Ammon's horn (tissue), 1 donor: ENCODE results near the gene ERVK3-1.
"Not testable (repeated sequence)": the region's sequence is repeated elsewhere in the genome, so short reads cannot be mapped to it uniquely, and the experiment has no call there.

Source experiments
- DNase-seq: peaks from one replicate; pipeline ENCODE4 v3.0.0-alpha.2; 2016; ENCODE audit warnings: low spot score

The ERVK3-1 gene, protein sequence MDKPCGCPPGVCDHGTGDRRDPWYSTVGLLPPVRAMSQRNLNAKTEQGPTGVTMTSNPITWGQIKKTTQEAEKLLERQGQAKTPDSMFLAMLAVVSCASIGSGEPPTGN

DNA sequence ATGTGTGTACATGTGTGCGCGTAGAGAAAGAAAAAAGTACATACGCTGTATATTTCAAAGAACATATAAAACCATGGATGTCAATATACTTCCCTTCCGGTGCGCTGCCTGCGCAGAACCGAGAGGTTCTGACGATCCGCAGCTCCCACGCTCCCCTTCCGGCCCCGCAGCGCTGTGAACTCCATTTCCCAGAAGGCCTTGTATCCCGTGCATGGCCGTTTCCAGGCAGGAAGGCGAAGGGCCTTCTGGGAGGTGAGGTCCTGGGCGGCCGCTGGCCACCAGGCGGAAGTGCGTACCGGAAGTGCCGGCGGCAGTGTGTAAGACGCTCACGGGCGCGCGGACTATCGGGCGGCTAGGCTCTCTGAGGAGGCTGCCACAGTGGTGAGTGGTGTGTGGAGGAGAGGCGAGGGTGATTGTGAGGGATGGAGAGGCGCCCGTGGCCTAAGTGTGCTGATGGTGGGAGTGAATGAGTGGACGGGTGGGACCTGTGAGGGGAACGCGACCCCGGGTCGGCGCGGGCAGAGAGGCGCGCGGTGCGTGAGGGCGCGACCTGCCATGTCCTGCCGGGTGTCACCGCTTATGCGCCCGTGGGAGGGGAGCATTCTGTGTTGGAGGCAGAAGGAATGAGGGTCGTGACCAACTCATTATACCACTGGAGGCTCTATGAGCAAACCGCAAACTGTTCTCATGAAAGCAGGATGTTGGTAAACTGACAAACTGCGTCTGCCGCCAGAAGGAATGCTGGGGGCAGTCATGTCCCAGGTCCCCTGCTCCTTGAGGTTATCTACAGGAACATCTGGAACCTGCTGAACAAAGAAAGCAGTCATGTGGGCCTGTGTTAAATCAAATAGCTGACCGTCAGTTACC, at the start of gene ERVK3-1:
Gene ERVK3-1 (plus strand): TSS at position 313 of the 867 bp plus-strand sequence. CDS start 6,792 bp downstream, outside the sequence.
- DNase-seq, result peak; percentile 99

DNA sequence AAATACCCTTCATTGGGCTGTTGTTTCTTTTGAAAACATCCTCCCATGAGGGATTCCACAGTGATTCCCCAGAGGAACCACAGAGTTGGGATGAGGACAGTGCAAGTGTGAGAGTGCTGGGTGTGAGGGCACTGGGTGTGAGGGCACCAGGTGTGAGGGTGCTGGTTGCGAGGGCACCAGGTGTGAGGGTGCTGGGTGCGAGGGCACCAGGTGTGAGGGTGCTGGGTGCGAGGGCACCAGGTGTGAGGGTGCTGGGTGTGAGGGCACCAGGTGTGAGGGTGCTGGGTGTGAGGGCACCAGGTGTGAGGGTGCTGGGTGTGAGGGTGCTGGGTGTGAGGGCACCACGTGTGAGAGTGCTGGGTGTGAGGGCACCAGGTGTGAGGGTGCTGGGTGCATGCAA, 46.9 kb upstream of the ERVK3-1 start:
- not testable (repeated sequence) for DNase-seq

DNA sequence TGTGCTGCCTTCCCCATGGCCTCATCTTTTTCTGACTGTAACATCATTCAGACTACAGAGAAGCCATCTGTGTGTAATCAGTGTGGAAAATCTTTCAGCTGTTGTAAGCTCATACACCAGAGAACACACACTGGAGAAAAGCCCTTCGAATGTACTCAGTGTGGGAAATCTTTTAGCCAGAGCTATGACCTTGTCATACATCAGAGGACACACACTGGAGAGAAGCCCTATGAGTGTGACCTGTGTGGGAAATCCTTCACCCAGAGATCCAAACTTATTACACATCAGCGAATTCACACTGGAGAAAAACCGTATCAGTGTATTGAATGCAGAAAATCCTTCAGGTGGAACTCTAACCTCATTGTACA, 43.6 kb upstream of the ERVK3-1 start:
- no peak for DNase-seq

DNA sequence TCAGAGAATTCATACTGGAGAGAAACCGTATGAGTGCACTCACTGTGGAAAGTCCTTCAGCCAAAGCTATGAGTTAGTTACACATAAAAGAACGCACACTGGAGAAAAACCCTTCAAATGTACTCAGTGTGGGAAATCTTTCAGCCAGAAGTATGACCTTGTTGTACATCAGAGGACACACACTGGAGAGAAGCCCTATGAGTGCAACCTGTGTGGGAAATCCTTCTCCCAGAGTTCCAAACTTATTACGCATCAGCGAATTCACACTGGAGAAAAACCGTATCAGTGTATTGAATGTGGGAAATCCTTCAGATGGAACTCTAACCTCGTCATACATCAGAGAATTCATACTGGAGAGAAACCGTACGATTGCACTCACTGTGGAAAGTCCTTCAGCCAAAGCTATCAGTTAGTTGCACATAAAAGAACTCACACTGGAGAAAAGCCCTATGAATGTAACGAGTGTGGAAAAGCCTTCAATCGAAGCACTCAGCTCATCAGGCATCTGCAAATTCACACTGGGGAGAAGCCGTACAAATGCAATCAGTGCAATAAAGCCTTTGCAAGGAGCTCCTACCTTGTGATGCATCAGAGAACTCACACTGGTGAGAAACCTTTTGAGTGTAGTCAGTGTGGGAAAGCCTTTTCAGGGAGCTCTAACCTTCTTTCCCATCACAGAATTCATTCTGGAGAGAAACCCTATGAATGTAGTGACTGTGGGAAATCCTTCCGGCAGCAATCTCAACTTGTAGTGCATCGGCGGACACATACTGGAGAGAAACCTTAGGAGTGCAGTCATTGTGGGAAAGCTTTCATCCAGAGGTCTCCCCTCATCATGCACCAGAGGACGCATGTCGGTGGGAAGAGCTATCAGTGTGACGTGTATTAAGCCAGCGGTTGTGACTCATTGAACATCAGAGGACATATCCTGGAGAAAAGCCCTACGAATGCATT, 42.9 kb upstream of the ERVK3-1 start:
- no peak for DNase-seq

DNA sequence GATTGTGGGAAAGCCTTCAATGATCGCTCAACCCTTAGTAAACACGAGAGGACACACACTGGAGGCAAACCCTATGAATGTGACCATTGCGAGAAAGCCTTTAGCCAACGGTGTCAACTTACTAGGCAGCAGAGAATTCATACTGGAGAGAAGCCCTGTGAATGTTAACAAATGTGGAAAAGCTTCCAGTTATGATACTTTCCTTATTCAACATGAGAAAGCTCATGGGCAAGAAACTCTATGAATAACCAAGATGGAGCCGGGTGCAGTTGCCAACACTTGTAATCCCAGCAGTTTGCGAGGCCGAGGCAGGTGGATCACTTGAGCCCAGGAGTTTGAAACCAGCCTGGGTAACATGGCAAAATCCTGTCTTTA, 42.3 kb upstream of the ERVK3-1 start:
- no peak for DNase-seq

DNA sequence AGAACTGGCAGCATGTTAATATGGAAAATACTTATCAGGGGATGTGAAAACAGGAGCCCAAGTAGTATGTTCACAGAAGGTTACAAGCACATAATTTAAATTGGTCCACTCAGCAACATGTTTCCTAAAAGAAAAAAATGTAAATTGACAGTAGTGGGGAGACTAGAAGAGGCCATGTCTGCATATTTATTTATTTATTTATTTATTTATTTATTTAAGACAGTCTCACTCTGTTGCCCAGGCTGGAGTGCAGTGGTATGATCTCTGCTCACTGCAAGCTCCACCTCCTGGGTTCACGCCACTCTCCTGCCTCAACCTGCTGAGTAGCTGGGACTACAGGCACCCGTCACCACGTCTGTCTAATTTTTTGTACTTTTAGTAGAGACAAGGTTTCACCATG, 40.1 kb upstream of the ERVK3-1 start:
- no peak for DNase-seq

DNA sequence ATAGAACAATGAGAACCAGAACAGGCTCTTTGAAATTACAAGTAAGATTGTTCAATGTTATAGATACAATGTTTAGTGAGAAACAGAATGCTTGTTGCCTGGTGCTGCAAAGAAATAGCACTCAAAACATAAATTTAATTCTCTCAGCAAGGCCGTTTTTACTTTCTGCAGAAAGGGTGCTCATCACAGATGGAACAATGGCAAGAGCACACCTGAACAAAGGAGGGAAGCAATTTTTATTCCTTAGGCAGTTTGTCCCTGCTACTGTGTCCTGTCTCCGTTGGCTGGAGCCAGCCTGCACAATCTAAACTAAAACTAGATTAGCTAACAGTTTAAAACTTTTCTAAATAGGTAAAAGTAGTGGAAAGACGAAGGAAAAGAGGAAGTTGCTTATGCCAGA, 36.8 kb upstream of the ERVK3-1 start:
- no peak for DNase-seq

DNA sequence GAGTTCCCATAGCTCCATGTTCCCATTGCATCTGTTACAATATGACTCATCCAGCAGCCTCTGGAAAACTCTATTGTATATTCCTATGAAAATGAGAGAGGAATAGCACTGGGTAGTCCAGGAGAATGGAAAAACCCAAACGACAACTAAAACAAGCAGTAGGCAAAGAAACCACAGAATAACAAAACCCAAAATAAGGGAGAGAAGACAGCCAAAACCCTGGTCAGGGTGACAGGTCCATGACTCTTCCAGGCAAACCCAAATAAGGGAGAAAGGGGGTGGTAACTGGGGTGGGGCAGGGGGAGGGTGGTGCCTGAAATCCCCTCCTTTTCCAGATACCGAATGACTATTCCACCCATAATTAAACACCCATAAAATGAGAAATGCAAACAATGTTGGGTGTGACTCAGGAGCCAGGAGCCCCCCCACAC, 30.4 kb upstream of the ERVK3-1 start:
- peak; percentile 48 for DNase-seq

DNA sequence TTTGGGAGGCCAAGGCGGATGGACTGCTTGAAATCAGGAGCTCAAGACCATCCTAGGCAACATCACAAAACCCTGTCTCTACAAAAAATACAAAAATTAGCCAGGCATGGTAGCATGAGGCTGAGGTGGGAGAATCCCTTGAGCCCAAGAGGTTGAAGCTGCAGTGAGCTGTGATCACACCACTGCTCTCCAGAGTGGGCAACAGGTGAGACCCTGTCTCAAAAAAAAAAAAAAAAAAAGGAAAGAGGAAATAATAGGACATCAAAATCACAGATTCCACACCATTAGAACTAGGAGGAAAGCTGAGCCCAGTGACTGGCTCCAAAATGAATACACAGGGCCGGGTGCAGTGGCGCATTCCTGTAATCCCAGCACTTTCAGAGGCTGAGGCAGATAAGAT, 29.6 kb upstream of the ERVK3-1 start:
- no peak for DNase-seq

DNA sequence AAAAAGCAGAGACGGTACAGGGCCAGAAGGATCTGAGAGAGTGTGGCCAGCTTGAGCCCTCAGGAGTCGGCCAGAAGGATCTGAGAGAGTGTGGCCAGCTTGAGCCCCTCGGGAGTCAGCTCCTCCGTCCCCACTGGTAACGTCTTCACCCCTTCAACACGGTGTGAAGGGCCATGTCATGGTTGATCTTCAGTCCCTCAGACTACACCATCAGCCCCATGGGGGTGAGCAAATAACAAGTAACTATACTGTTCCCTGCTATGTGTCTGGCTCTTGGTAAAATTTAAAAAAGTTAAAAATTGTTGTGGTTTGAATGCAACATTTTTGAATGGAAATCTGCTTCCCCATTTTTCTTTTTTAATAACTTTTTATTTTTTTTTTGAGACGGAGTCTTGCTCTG, 28.0 kb upstream of the ERVK3-1 start:
- no peak for DNase-seq

DNA sequence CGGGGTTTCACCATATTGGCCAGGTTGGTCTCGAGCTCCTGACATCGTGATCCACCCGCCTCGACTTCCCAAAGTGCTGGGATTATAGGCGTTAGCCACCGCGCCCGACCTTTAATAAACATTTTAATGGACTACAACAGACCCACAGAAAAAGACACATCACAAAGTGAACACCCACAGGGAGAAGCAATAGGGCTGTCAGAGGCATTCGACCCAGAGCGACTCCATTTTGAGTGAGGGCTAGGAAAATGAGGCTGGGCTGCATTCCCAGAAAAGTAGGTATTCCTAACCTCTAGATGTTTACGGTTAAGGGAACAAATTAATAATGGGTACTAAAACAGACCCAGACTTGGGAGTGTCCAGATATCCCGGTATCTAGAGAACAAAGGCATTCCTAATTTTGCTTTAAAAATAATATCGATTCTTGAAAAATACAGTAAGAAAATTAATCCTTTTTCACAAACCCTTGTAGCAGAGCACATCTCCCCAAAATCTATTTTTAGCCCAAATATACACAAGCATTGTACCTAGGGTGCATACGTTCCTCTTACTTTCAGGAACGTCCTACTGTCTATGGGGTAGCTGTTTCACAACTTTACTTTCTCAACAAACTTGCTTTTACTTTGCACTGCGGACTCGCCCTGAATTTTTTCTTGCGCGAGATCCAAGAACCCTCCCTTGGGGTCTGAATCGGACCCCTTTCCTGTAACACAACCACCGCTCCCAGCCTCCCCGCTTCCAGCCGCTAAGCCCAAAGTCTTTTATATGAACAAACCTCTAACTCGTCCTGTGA, 27.2 kb upstream of the ERVK3-1 start:
- DNase-seq, result no peak

DNA sequence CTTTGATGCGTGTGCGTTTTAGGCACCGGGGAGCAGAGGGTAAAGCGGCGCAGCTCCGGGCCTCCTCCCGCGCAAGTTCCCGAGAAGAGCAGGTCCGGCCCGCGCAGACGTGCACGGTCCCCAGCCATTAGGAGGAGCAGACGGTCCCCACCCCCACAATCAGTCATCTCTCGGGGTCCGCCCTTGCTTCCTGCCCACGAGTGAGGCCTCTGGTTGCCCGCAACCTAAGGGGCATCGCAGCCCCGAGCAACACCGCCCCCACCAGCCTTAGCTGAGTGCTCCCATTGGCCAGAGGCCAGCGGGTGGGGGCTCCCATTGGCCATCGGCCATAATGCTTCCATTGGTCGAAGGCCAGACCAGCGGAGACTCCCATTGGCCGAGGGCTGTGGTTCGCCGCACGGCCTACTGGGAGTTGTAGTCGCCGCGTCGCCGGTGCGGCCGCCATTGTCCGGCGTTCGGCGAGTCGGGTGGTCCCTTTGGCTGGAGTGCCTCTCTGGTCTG, 26.6 kb upstream of the ERVK3-1 start, which contains the start of gene ZNF8:
Gene ZNF8 (plus strand): TSS at position 415 of the 501 bp plus-strand sequence. CDS start 127 bp downstream, outside the sequence.
- peak; percentile 96 for DNase-seq

DNA sequence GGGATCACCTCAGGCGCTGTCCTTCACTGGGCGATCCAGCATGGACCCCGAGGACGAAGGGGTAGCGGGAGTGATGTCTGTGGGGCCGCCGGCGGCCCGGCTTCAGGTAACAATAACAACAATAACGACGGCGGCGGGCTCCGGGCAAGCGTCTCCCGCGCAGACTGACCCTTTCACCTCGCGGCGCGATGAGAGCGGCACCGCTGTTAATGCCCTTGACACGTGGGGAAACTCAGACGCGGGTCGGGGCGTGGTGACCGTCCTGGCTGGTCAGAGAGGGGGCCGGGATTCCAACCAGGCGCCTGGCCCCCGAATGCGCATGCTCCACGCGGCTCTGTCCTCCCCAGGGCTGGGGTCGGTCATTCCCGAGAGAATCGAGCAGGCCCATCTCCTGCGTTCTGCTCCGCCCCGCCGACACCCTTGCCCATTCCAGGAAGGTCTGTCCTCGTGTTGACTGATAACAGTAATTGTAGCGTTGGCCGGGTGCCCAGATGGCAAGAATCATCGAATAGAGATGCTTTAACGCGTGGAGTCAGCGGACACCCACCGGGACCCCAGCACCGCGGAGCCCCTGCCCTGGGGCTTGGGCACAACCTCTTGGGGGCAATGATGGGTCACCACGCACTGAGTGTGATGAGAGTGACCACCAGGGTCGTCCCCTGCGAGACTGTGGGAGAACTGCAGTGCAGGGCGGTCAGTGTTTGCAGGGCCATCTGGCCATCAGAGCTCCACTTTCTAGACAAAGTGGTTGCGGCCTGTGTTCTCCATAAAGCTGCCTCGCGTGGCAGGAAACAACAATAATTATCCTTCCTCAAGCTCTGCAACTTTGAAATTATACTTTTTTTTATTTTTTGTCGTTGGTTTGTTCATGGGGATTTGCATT, 25.9 kb upstream of the ERVK3-1 start:
- DNase-seq, result peak; percentile 49

DNA sequence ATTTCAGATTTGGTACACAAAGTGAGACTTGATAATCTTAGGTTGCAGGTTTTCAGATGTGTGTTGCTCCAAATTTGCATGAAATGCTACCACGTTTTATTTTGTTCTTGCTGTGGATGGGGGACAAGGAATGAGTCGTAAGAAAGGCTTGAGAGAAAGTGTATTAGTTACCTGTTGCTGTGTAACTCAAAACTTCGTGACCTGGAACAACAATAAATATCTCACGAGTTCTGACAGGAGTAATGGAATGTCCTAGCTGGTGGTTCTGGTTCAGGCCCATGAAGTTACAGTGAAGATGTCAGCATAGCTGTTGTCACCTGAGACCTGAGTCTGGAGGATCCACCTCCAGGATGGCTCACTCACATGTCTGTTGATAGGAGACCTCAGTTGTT, 25.3 kb upstream of the ERVK3-1 start:
- no peak for DNase-seq

DNA sequence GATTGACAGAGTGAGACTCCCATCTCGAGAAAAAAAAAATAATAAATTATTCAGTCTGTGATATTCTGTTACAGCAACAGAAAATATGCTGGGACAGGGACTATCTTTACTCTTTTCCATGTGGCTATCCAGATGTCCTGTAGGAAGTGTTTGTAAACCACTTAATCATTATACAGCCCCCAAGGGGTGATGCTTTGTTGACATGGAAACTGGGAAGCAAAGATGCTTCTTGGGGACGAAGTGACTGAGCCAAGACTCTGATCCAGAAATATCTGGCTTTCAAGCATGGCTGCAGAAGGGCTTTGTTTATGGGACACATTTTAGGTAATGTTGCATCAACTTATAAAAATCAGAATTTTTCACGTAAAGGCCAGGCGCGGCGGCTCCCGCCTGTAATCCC, 21.0 kb upstream of the ERVK3-1 start:
- peak; percentile 57 for DNase-seq

DNA sequence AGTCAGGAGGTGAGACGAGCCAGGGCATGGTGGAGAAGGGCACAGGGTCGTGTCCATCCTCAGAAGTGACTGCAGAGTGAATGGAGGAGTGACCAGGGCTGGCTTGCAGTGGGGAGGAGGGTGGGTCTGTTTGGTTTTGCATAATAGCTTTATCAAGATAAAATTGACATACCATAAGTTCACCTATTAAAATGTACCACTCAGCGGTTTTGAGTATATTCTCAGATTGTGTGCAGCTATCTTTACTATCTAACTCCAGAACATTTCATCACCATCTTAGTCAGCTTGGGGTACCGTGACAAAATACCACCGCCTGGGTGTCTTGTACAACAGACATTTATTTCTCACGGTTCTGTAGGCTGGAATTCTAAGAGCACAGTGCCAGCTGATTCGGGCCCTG, 13.2 kb upstream of the ERVK3-1 start:
- DNase-seq, result no peak

DNA sequence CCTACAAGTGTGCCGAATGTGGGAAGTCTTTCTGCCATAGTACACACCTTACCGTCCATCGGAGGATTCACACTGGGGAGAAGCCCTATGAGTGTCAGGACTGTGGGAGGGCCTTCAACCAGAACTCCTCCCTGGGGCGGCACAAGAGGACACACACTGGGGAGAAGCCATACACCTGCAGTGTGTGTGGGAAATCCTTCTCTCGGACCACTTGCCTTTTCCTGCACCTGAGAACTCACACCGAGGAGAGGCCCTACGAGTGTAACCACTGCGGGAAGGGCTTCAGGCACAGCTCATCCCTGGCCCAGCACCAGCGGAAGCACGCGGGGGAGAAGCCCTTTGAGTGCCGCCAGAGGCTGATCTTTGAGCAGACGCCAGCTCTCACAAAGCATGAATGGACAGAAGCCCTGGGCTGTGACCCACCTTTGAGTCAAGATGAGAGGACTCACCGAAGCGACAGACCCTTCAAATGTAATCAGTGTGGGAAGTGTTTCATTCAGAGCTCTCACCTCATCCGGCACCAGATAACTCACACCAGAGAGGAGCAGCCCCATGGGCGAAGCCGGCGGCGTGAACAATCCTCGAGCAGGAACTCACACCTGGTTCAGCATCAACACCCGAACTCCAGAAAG, 10.3 kb upstream of the ERVK3-1 start:
- DNase-seq, result no peak

DNA sequence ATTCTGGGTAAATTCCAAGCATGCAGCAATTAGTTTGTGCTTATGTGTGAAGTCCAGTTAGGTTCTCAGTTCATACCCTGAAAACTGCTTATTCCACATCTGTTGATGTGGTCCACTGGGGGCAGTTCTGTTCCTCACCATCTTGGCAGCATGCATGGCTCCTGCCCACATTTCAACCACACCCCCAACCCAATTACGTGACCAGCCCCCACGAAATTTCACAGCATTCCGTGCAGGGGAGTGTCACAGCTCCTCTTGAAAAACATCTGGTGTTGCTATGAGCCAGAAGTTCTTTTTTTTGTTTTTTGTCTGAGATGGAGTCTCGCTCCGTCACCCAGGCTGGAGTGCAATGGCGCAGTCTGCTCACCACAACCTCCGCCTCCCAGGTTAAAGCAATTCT, 9.1 kb upstream of the ERVK3-1 start:
- no peak for DNase-seq

DNA sequence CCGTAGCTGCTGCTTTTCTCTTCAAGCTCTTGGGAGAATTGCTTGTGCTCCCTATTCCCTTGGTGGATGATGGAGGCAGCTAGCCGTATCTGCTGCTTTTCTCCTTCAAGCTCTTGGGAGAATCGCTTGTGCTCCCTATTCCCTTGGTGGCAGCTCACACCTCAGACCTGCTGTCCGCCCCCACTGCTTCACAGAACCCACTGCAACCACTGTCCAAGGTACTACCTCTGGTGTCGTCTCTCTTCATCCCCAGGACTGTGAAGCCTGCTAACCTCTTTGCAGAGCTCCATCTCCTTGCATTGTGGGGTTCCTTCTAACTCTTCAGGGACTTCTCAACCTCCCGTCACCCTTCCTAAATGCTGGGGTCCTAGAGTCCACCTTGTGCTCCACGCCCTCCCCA, 4.6 kb upstream of the ERVK3-1 start:
- no peak for DNase-seq

DNA sequence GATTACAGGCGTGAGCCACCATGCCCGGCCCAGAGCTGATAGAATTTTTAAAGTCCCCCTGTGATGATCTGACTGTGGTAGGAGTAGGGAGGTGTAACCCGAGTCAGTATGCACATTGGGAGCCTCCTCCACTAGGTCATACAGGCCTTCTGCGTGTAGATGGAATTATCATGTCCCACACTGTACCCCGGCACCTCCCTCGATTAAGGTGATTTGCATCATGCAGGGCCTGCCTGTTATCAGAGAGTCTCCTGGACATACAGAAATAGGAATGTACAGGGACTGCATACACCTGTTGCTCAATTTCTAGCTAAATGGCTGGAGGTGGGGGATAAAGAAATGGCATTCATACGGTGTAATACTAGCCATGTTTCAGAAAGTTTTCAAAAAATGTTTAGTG, 922 bp upstream of the ERVK3-1 start:
- no peak for DNase-seq
